HG03521 (cell line): ENCODE measurements around the gene SPTLC3.

ENCODE experiments used
- ATAC-seq: cut with Tn5 transposase; IDR thresholded peaks from one replicate; pipeline ENCODE4 v1.9.1; 2021; ENCODE audit warnings: mild to moderate bottlenecking, moderate library complexity; ENCODE audit not compliant: unreplicated experiment

Gene SPTLC3

DNA sequence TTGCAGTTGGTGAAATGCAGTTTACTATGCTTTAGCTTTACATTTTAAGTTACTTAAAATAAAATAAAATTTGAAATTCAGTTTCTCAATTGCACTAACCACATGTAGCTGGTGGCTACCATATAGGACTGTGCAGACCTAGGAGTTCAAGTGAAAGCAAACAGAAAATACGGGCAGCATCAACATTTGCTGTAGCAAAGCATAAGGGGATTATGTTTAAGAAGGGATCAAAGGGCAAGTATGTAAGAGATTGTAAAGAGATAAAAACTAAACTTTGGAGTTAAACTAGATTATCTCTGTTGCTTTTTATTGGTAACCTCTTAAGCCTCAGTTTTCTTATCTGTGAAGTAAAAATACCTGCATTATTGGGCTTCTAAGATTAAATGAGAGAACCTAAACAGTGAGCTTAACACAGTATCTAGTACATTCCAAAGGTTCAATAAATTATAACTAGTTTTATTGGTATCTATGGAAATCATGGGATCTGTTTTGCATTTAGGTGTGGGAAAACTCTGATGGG, 81.2 kb downstream of the SPTLC3 start:
- no peak for ATAC-seq

DNA sequence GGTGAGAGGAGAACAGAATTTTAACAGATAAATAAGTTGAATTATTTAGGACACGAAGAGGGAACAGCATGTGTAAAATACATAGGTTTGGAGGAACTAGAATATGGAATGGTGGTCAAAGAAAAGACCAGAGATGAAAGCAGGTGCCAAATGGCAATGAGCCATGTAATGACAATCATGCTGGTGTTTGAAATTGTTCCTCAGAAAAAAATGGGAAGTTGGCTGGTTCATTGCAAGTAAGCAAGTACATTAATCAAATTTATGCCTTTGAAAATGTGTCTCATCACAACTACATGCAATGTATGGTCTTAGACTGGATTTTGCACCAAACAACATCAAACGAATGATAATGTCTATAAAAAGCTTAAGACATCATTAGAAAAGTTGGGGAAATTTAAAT, 83.3 kb downstream of the SPTLC3 start:
- no peak for ATAC-seq

DNA sequence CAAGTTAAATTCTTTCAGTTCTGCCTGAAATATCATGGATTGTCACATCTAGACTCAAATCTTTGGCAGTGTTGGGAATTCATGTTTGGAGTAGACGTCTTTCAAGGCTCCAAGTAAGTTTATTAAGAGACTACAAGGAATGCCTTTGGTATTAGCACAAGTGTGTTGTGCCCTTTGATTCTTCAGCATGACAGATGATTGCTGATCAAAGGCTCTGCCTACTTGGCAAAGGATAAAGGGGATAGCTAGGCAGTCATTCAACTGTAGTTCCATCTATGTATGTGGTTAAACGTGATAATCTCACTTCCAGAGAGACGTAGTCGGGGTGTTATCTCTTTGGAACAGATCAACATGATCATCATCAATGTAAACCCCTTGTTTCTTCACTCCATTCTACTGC, 86.2 kb downstream of the SPTLC3 start:
- no peak for ATAC-seq

DNA sequence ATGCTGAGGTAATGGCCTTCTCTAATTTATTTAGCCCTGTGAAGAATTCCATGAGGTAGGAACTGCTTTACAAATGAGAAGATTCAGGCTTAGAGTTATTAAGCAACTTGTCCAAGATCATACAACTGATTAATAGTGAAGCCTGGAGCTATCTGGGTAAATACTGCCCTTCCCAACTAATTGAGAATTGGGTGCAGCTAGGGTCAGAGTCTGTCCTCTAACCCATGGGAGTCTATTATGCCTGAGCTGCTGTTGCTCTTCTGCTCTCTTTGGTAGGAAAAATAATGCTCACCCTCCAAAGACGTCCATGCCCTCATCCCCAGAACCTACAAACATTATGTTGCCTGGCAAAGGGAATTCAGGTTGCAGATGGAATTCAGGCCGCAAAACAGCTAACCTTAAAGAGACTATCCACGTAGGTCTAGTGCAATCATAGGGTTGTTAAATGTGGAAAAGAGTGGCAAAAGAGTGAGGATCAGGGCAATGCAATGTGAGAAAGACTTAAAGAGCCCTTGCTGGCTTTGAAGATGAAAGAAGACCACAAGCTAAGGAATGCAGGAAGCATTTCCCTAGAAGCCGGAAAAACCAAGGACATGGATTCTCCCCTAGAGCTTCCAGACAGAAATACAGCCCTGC, 90.1 kb downstream of the SPTLC3 start:
- no peak for ATAC-seq

DNA sequence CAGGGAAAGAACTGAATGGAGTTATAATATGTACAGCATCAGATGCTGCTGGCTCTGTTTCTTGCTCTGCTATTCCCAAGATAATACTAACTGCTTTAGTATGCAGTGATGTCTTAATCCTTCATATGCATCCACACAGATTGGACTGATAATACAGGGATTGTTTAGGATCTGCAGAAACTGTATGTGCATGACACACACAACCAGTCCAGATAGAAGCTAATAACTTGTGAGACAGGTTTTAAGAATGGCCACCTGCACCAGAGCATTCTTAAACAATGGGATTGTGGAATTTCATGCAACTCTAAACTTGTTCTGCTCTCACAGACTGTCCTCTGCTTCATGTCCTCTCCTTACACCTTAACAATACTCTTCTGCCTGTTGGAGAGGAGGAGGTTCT, 90.9 kb downstream of the SPTLC3 start:
- ATAC-seq, result no peak

DNA sequence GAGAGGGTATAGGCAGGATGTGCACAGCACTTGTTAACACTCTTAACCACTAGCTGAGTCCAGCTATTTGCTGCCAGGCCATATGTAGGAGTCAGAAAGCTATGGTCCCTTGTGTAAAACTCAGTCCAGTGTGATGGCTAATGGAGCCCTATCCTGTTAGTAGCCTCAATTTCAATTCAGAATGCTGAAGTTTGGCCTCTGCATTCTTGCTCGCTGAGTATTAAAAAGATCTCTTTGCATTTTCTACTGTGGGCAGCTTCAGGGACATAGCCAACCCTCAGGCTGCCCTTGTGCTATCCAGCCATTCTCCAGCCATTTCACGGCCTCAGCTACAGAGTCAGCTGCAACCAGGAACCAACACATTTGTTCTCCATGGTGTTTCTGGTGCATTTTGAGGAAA, 92.5 kb downstream of the SPTLC3 start:
- no peak for ATAC-seq

DNA sequence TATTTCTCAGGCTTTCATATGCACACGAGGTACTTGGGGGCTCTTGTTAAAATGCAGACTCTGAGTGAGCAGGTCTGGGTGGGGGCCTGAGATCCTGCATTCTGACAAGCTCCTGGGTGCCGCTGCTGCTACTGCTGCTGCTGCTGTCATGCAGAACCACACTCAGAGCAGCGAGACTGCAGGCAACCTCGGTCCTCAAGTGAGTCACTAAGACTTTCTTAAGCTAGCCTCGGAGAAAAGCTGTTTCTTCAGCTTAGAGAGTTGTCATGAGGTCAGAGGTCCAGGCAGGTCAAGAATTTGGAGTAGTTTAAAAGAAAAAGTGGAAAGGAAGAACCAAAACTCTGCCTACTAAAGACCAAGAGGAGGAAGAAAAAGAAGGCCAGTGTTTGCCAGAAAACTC, 92.9 kb downstream of the SPTLC3 start:
- no peak for ATAC-seq

DNA sequence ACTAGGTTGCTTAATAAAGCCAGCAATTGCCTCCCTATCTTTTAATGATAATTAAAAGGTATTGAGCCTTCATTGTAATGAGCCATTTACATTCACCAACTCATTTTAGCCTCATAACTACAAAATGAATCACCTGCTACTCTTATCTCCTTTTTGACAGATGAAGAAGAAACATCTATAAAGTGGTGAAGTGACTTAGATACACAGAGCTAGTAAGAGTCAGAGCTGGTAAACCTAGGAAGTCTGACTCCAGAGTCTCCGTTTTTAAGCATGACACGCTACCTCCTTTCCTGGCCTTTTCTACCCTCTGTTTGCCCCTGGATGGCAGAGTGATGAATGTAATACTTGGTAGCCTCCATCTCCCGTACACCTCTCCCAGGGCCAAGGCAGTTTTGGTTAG, 93.5 kb downstream of the SPTLC3 start:
- ATAC-seq, result no peak

DNA sequence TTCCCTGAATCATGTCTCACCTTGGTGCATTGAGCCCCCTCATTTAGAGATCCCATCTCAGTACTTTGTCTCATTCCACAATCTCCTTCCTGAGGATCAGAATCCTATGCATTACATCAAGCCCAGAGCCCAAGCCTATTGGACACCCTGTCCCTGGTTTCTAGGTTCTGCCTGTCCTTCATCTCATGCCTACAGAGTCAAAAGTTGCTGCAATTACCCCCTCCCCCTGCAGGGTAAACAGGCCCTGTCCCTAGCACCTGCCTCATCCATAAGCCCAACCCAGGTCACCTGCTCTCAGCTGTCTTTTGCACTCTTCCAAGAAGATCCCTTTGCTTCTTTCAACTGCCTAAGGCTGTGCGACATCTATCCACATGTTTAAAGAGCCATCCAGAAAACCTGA, 93.9 kb downstream of the SPTLC3 start:
- ATAC-seq, result no peak

DNA sequence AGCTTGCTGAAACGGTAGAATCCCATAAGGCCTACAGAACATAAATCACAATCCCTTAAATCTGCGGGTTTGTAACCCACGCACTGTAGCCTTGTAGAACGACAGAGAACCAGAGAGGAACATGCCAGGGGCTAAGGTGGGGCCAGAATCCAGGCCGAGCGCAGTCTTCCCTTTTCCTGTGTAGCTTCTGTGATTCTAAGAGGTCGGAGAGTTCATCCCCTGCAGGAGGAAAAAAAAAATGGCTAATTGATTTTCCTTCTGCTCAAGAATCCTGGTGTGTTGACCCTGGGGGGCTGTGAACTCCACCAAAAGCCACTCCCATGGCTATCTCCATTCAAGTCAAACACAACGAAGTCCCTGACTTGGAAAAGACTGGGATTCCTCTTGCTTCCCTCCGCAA, 96.3 kb downstream of the SPTLC3 start:
- no peak for ATAC-seq

DNA sequence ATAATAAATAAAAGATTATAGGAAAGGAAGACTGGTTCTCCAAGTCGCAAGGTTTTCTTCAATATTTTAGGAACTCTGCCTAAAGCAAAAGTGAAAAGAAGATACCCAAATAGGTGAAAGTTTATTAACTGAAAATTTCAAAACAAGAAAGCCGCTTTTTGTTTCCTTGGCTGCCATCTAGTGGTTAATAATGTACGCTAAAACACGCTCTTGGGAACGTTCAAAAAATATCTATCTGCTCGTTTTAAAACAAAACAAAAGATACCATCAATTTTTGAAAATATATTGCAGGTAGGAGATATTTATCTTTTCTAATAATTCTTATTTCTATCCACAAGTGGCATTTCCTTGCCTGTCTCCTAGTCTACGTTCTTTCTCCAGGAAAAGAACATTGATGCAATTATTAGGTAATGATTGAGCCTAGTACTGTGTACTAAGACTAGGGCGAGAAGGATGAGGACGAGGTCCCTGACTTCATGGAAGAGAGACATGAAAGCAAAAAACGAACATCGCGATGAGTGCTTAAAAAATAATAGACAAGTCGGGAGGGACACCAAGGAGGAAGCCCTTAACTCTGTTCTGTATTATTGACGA, 97.2 kb downstream of the SPTLC3 start:
- no peak for ATAC-seq

DNA sequence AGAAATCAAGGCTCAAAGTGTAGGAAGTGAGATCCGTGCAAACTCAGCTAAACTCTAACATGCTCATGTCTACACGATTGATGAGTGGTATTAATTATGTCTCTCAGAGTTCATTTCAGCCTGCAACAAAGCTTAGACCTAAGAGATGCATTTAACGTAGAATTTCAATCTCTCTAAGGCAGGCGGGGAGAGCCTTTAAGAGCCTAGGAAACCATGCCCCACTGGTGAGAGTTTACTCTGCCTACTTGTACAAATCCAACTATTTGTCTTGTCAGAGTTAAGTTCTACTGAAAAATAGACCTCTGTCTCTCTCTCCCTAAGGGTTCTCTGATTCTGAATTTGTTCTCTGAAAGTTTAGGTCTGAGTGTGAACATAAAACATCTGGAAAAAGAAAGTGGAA, 100.9 kb downstream of the SPTLC3 start:
- no peak for ATAC-seq

DNA sequence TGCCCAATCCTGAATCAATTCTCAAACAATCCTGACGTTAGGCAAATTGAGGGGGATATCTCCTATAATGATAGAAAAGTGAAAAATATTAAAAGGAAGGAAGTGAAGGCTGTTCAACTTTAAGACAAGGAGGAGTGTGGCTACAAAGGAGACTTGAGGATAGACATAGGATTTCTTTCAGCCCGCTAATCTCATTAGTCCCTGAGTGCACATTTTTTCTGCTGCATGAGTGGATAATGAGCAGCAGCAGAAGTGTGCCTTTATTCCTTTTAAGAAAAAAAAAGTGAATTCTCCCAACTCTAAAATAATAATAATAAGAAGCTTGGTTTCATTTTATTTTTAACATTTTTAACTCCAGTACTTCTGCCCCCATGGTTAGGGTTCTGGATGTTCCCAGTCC, 102.0 kb downstream of the SPTLC3 start:
- no peak for ATAC-seq

DNA sequence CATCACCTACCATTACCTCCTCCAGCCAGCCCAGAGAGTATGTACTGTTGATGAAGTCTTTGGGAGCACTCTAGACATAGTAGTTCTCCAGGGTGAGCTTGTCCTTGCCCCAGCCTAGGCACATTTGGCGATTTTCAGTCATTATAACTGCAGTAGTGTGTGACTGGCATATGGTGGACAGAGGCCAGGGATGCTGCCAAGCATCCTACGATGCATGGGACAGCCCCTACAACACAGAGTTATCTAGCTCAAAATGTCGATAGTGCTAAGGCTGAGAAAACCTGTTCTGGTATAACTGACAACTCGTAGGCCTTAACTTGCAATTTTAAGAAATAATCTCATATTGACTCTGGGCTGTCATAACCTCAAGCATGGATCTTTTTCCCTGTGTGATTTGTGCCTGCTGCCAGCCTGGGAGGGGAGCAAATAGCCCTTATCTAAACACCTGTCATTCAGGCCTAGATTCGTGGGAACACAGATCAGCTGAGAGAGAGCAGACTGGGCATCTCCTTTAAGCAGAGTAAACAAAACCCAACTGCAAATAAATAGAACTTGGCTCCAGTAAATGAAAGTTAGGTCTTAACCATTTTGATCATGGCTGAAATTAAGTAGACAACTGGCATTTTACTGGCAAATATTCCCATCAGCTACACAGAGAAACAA, 102.6 kb downstream of the SPTLC3 start:
- ATAC-seq, result no peak

DNA sequence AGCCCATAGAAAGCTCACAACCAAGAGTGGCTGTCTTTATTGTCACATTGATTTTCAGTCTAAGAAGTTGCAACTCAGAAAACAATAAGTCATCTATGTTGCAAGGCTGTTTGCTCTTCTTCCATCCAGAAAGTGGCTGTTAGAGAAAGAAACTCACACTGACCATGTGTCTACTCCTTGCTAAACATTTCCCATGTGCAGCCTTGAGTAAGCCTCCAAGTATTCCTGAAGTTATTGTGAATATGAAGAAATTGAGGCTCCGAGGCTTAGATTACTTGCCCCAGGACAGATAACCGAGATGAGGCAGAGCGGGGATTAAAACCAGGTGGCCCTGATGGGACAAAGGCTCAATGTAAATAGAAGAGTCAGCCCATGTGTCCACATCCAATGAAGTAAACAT, 105.0 kb downstream of the SPTLC3 start:
- ATAC-seq, result no peak

DNA sequence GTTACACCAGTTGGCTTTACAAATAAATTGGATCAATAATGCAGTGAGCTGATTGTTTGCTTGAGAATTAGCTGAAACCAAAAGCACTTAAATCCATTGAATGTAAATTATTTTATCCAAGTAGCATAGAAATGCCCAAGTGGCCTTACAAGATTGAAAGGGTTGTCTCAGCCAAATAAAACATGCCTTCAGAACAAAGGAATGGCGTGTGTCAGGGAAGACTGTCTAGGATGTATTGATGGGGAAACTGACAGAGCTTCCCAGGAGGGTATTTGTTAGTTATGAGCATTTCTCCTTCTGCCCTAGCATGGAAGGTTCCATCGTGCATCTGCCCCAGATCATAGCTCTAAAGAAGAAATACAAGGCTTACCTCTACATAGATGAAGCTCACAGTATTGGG, 108.4 kb downstream of the SPTLC3 start:
- ATAC-seq, result no peak

DNA sequence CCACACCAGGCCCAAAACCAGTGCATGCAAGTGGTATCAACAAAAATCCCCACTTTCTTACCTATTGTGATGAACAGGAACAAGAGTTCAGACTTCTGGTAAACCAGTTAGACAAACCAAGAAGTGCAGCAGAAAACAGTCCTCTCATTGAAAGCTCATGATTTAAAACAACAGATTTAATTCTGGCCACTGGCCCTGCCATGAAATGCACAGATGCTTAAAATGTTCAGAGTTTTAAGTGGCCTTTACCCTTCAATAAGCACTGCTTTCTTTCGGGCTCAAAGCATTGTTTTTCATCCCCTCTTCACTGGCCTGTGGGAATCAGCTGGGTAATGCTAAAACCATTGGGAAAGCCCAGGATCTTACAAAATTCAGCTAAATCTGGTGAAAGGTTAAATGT, 109.9 kb downstream of the SPTLC3 start:
- no peak for ATAC-seq

DNA sequence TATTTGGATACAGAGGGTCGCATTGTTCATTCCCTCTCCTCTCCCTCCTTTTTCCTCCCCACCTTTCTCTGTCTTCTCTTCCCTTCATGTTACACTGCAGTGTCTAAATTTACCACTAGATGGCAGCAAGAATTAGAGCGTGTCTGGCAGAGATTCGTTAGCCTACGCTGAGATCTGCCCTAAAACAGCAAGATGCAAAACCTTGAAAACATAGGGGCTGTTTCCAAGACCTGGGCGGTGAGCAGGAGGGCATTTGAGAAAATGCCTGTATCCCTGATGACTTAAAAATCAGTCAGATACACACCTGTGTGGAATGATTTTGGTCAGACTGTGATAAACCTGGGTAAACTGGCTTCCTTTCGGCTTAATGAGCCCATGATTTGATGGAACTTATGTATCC, 110.8 kb downstream of the SPTLC3 start:
- peak; percentile 59 for ATAC-seq

DNA sequence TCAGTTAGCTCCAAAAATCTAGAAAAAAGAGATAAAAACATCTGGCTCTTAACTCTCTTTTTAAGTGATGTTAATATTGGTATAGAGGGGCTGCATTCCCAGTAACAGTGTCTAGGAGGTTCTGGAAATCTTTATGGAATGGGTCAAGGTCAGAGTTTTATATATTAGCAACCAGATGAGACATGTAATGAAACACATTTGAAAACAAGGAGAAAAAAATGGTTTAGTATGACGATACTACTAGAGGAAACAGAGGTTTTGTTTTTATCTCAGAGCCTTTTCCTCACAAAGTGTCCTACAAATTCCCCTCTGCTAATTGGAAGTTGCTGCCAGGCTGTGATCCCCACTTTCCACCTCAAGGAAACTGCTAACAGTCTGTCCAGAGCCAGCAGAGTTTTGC, 111.7 kb downstream of the SPTLC3 start:
- no peak for ATAC-seq

DNA sequence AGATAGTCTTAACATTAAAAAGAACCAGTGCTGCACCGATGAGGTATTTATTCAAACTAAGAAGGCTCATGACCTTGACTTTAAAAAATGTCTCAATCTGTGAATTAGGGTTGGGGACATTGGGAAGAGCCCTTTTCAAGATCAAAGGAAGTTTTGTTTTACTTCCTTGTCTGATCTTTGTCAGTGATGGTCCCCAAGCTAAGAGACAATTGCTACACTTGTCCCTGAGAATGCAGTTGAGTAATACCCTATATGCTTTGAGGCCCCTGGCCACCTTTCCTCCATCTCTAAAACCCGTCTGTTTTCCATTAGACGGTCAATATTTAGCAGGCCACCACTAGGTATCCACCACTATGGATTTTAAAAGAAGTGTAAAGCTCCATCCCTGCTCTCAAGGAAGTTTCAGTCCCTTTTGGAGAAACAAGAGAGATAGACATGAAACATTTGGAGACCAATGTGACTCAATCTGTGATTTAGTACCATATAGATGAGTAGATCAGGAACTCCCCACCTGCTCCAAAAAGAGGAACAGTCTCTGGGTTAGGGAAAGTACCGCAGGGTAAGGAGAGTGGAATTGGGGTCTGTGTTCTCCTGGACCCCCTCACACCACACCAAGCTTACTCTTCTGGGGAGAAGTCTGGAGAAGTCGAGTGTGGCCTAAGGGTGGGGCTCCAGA, 113.2 kb downstream of the SPTLC3 start:
- ATAC-seq, result peak; percentile 49

DNA sequence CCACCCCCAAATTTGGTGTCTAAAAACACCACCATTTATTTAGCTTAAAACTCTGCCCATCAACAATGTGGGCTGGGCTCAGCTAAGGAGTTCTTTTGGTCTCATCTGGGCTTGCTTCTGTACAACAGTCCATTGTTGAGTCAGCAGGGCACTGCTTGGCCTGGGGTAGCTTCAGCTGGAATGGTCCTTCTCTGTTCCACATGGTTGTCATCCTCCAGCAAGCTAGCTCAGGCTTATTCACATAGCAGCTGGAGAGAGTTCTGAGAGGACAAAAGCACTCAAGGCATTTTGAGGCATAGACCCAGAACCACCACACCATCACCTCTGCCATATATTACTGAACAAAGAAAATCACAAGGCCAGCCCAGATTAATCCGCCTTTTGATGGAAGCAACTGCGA, 116.7 kb downstream of the SPTLC3 start:
- no peak for ATAC-seq

DNA sequence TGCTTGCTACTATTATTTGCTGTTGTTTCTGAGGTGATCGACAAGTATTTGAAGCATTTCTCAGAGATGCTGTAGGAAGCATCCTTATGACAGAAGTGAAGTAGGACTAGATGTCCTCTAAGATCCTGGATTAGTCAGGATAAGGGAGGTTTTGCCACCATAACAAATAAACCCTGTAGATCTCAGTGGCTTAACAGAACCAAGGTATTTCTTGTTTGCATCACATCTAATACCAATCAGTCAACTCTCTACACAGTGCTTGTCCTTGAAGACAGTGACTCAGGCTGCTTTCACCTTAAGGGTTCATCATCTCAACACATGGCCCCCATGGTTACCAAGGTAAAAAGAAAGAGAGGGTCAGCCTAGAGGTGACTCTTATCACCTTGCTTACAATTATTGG, 119.4 kb downstream of the SPTLC3 start:
- no peak for ATAC-seq
